Activated CD4-positive, CD25-positive, alpha-beta regulatory T cell treated with anti-CD3 and anti-CD28 coated beads, Interleukin-2, amount 50 U/mL, for 16 hours (primary cell): Measurements from ENCODE around the gene ZKSCAN3.
"Not testable (repeated sequence)": the region's sequence is repeated elsewhere in the genome, so short reads cannot be mapped to it uniquely, and the experiment has no call there.

Source experiments
- DNase-seq: peaks from one replicate; pipeline ENCODE4 v3.0.0-alpha.2; 2020; ENCODE audit warnings: low read depth, low spot score

Gene ZKSCAN3

GRCh38 chr6:28340310-28341095, 9.2 kb upstream of the ZKSCAN3 start:
- DNase-seq: no peak

GRCh38 chr6:28343898-28344677, 5.7 kb upstream of the ZKSCAN3 start:
- DNase-seq: no peak

- DNase-seq: no peak
These were observed 4.5 kb upstream of the ZKSCAN3 start for GRCh38 chr6:28345201-28345600.

GRCh38 chr6:28347119-28347518, 2.6 kb upstream of the ZKSCAN3 start:
- no peak for DNase-seq

GRCh38 chr6:28349344-28349891, 329 bp upstream of the ZKSCAN3 start:
- no peak for DNase-seq

GRCh38 chr6:28351087-28351486, 1.3 kb downstream of the ZKSCAN3 start:
- DNase-seq: no peak

GRCh38 chr6:28351493-28351925, 1.8 kb downstream of the ZKSCAN3 start:
- DNase-seq: no peak

GRCh38 chr6:28353356-28353755, 3.6 kb downstream of the ZKSCAN3 start:
- DNase-seq: no peak

- DNase-seq: no peak
These were observed 4.4 kb downstream of the ZKSCAN3 start for GRCh38 chr6:28353981-28354676.

GRCh38 chr6:28354688-28355554, 5.2 kb downstream of the ZKSCAN3 start:
- no peak for DNase-seq

- peak; percentile 26 for DNase-seq
These were observed 6.3 kb downstream of the ZKSCAN3 start for GRCh38 chr6:28355743-28356665.

- DNase-seq: no peak
These were observed 6.9 kb downstream of the ZKSCAN3 start for GRCh38 chr6:28356666-28357020.

- DNase-seq: no peak
These were observed 7.3 kb downstream of the ZKSCAN3 start for GRCh38 chr6:28357036-28357435.

GRCh38 chr6:28359562-28359961, 9.8 kb downstream of the ZKSCAN3 start:
- not testable (repeated sequence) for DNase-seq

- DNase-seq: no peak
These were observed 11.2 kb downstream of the ZKSCAN3 start for GRCh38 chr6:28360961-28361360.

GRCh38 chr6:28365590-28365989, 15.8 kb downstream of the ZKSCAN3 start:
- DNase-seq: not testable (repeated sequence)

GRCh38 chr6:28368522-28368921, 18.8 kb downstream of the ZKSCAN3 start:
- no peak for DNase-seq

GRCh38 chr6:28369463-28369862, 19.7 kb downstream of the ZKSCAN3 start:
- DNase-seq: no peak

- no peak for DNase-seq
These were observed 20.7 kb downstream of the ZKSCAN3 start for GRCh38 chr6:28370440-28370839.

GRCh38 chr6:28371280-28371679, 21.5 kb downstream of the ZKSCAN3 start:
- no peak for DNase-seq
